Caco-2 (cell line): Measurements from ENCODE around the gene ALG14. TPM values are rescaled to one million over a fixed set of nuclear protein-coding genes. Genes with fewer than 3 reads are reported as not detected.

Experiments
- BruUV-seq: library from RNA; stranded (reverse); fragments of 400-500 nt; replicated peaks from 2 replicates; lab custom pipeline; 2021; lab: Mats Ljungman, UMichigan
- CTCF ChIA-PET: fragments of 300-600 bp; sonication (Branson Sonifier 250); formaldehyde crosslinking; loops from one replicate; lab custom pipeline; 2022; ENCODE audit warnings: antibody characterized with exemption; lab: Charles Lee
- POLR2A ChIA-PET: fragments of 300-600 bp; sonication (Branson Sonifier 250); formaldehyde crosslinking; loops from one replicate; lab custom pipeline; 2022; ENCODE audit warnings: antibody characterized with exemption; lab: Charles Lee
- DNase-seq, 2 experiments: peaks; one replicate each; pipeline versions ENCODE4 v3.0.0 to v3.0.0-alpha.2; 2020 to 2022
- H3K27me3 ChIP-seq: replicated peaks from 2 replicates; pipeline ENCODE4 v1.6.0; 2011; ENCODE audit warnings: low read length; ENCODE audit not compliant: control insufficient read depth, insufficient read depth
- H3K36me3 ChIP-seq: 2 replicates; pipeline ENCODE4 v1.5.1; 2011; ENCODE audit warnings: low read length; ENCODE audit not compliant: control insufficient read depth, insufficient read depth
- H3K4me1 ChIP-seq: fragments of 250-450 bp; sonication (Bioruptor Pico); 2 replicates; pipeline ENCODE4 v1.5.1; 2020; ENCODE audit warnings: mild to moderate bottlenecking
- H3K4me3 ChIP-seq: 2 replicates; pipeline ENCODE4 v1.5.1; 2011; ENCODE audit warnings: low read depth, mild to moderate bottlenecking, control low read depth, low read length
- H3K9me3 ChIP-seq: fragments of 250-450 bp; sonication (Bioruptor Pico); 2 replicates; pipeline ENCODE4 v1.5.1; 2020; ENCODE audit warnings: mild to moderate bottlenecking, moderate library complexity
- H3K27ac Mint-ChIP-seq: one replicate; pipeline ENCODE4 v1.8.0; 2022; ENCODE audit warnings: mixed read lengths; ENCODE audit not compliant: unreplicated experiment
- H3K27me3 Mint-ChIP-seq: one replicate; pipeline ENCODE4 v1.8.0; 2022; ENCODE audit warnings: mixed read lengths; ENCODE audit not compliant: insufficient read depth, unreplicated experiment
- H3K36me3 Mint-ChIP-seq: one replicate; pipeline ENCODE4 v1.8.0; 2022; ENCODE audit warnings: mild to moderate bottlenecking, mixed read lengths; ENCODE audit not compliant: insufficient read depth, unreplicated experiment
- H3K4me1 Mint-ChIP-seq: one replicate; pipeline ENCODE4 v1.8.0; 2022; ENCODE audit warnings: low read depth, mixed read lengths; ENCODE audit not compliant: unreplicated experiment
- H3K4me3 Mint-ChIP-seq: one replicate; pipeline ENCODE4 v1.8.0; 2022; ENCODE audit warnings: mild to moderate bottlenecking, moderate library complexity, mixed read lengths; ENCODE audit not compliant: unreplicated experiment
- H3K9me3 Mint-ChIP-seq: one replicate; pipeline ENCODE4 v1.8.0; 2022; ENCODE audit warnings: mixed read lengths; ENCODE audit not compliant: unreplicated experiment
- intact Hi-C: fragments of 100-400 bp; cut with micrococcal nuclease; formaldehyde crosslinking; loops from one replicate; pipeline ENCODE4 v1.10.0; 2022; ENCODE audit not compliant: unreplicated experiment
- total RNA-seq: library from RNA; stranded (reverse); gene quantifications from 2 replicates; pipeline ENCODE4 v1.2.3, GENCODE V29; 2022
- TF ChIP-seq, protein P1 (sequence below), 2 experiments: fragments of 200-600 bp in 1 of 2; IDR thresholded peaks; 1 replicate in 1 of 2; 2 replicates in 1 of 2; pipeline versions ENCODE4 v1.5.1 to v1.8.0; 2011 to 2022; ENCODE audit warnings: antibody characterized with exemption in 1 of 2, control low read depth in 1 of 2, inconsistent platforms in 1 of 2, low read depth in 1 of 2, low read length in 1 of 2, mild to moderate bottlenecking in 1 of 2, moderate library complexity in 1 of 2; ENCODE audit not compliant: insufficient read depth in 1 of 2, severe bottlenecking in 1 of 2, unreplicated experiment in 1 of 2

Gene ALG14
- total RNA-seq, 1 experiment from 2014 or later = 4.5 TPM

GRCh38 chr1:94951509-94952208 lies 121.1 kb downstream of the ALG14 start:
- Mint-ChIP-seq H3K4me1 (peaks cover 38% of the 10 kb centered on the region), H3K27ac (no peak overlapping the region), H3K36me3 (peaks cover 5% of the 10 kb centered on the region), H3K4me3 (no peak overlapping the region), H3K27me3 (no peaks in the 10 kb centered on the region), H3K9me3 (no peaks in the 10 kb centered on the region)
- ChIA-PET POLR2A (no interaction called here), CTCF (no interaction called here)
- Histone ChIP-seq H3K4me1 (peaks cover 37% of the 10 kb centered on the region), H3K36me3 (no peaks in the 10 kb centered on the region; the same call in 1 of the 2 replicates), H3K27me3 (no peaks in the 10 kb centered on the region), H3K4me3 (no peak overlapping the region), H3K9me3 (no peaks in the 10 kb centered on the region)
- intact Hi-C loops = loop anchor here (2.0 kb wide), 1 partner anchor 15 kb away; no protein-coding TSS in a partner anchor
- TF ChIP-seq, protein P1, sequence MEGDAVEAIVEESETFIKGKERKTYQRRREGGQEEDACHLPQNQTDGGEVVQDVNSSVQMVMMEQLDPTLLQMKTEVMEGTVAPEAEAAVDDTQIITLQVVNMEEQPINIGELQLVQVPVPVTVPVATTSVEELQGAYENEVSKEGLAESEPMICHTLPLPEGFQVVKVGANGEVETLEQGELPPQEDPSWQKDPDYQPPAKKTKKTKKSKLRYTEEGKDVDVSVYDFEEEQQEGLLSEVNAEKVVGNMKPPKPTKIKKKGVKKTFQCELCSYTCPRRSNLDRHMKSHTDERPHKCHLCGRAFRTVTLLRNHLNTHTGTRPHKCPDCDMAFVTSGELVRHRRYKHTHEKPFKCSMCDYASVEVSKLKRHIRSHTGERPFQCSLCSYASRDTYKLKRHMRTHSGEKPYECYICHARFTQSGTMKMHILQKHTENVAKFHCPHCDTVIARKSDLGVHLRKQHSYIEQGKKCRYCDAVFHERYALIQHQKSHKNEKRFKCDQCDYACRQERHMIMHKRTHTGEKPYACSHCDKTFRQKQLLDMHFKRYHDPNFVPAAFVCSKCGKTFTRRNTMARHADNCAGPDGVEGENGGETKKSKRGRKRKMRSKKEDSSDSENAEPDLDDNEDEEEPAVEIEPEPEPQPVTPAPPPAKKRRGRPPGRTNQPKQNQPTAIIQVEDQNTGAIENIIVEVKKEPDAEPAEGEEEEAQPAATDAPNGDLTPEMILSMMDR (IDR thresholded peaks at IDR 0.05; ENCODE audit: insufficient read depth in 1 of 2, low read depth in 1 of 2, low read length in 1 of 2, severe bottlenecking in 1 of 2, unreplicated experiment in 1 of 2) = no peak
- no peak for DNase-seq
- BruUV-seq = no TSS peak

GRCh38 chr1:94951046-94951445 lies 121.7 kb downstream of the ALG14 start:
- H3K27me3 ChIP-seq = no peaks in the 10 kb centered on the region
- intact Hi-C loops = loop anchor here (2.0 kb wide), 1 partner anchor 14 kb away; no protein-coding TSS in a partner anchor
- BruUV-seq = no TSS peak
- H3K4me3 ChIP-seq = no peak overlapping the region
- H3K36me3 Mint-ChIP-seq = peaks cover 2% of the 10 kb centered on the region
- no peak overlapping the region for H3K4me3 Mint-ChIP-seq
- H3K4me1 Mint-ChIP-seq = peaks cover 33% of the 10 kb centered on the region
- POLR2A ChIA-PET = no interaction called here
- no peaks in the 10 kb centered on the region for H3K27me3 Mint-ChIP-seq
- no peaks in the 10 kb centered on the region; the same call in 1 of the 2 replicates for H3K36me3 ChIP-seq
- H3K9me3 ChIP-seq = no peaks in the 10 kb centered on the region
- H3K4me1 ChIP-seq = peaks cover 33% of the 10 kb centered on the region
- H3K27ac Mint-ChIP-seq = no peak overlapping the region
- CTCF ChIA-PET = no interaction called here
- DNase-seq = no peak
- TF ChIP-seq, protein P1 (IDR thresholded peaks at IDR 0.05; ENCODE audit: insufficient read depth in 1 of 2, low read depth in 1 of 2, low read length in 1 of 2, severe bottlenecking in 1 of 2, unreplicated experiment in 1 of 2) = no peak
- no peaks in the 10 kb centered on the region for H3K9me3 Mint-ChIP-seq

DNA sequence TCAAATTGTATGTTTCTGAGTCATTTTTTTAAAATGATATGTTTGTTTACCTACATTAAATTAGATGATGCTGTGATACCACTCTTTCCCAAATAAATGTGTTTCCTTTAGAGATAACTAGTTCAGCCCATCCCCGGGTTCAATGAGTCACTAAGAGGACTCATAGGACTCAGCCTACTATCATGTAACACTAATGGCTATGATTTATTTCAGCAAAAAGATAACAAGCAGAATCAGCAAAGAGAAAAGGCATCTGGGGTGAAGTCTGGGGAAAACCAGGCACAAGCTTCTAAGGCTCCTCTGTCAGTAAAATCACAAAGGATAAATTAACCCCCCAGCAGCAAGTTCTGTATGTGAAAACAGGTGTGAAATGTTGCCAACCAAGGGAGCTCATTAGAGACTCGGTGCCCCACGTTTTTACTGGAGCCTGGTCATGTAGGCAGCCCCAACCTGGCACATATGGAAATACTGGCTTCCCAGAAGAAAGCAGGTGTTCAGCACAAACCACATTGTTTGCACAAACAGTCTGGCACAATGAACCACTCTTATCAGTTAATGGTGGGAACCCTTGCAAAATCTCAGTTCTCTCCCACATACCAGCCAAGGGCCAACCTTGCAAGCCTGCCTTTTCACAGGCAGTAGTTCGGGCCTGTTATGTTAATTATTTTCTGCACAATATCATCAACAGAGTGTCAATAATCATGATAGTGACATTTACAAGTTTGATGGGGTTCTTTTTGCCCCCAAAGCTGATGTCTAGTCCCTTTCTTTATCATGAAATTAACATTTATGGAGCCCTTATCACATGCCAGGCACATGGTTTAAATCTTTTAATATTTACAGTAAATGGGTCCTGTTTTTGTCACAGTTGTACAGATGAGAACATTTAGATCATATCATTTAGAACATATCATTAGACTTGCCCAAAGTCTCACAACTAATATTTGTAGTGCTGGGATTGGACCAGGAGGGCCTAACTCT lies 122.8 kb downstream of the ALG14 start:
- Mint-ChIP-seq H3K4me1 (peaks cover 24% of the 10 kb centered on the region), H3K27ac (no peak overlapping the region), H3K27me3 (no peaks in the 10 kb centered on the region)

More for the DNA sequence above, 122.8 kb downstream of the ALG14 start:
- CTCF ChIA-PET = no interaction called here
- no peaks in the 10 kb centered on the region for H3K36me3 Mint-ChIP-seq
- Histone ChIP-seq H3K27me3 (no peaks in the 10 kb centered on the region), H3K9me3 (no peaks in the 10 kb centered on the region), H3K4me1 (peaks cover 22% of the 10 kb centered on the region), H3K36me3 (no peaks in the 10 kb centered on the region; the same call in 1 of the 2 replicates), H3K4me3 (no peak overlapping the region)
- DNase-seq = peak in 1 of 2 experiments; percentile 43
- intact Hi-C loops = loop anchor here (2.0 kb wide), 1 partner anchor 13 kb away; no protein-coding TSS in a partner anchor
- no TSS peak for BruUV-seq
- TF ChIP-seq, protein P1 (IDR thresholded peaks at IDR 0.05; ENCODE audit: insufficient read depth in 1 of 2, low read depth in 1 of 2, low read length in 1 of 2, severe bottlenecking in 1 of 2, unreplicated experiment in 1 of 2) = no peak
- no peak overlapping the region for H3K4me3 Mint-ChIP-seq
- POLR2A ChIA-PET = no interaction called here
- H3K9me3 Mint-ChIP-seq = no peaks in the 10 kb centered on the region
